ENCODE results near the gene CCDC192. TPM values are rescaled to one million over a fixed set of nuclear protein-coding genes. Genes with fewer than 3 reads are reported as not detected.

The CCDC192 gene
- polyA plus RNA-seq, 1 donor from 2014 or later = not detected

DNA sequence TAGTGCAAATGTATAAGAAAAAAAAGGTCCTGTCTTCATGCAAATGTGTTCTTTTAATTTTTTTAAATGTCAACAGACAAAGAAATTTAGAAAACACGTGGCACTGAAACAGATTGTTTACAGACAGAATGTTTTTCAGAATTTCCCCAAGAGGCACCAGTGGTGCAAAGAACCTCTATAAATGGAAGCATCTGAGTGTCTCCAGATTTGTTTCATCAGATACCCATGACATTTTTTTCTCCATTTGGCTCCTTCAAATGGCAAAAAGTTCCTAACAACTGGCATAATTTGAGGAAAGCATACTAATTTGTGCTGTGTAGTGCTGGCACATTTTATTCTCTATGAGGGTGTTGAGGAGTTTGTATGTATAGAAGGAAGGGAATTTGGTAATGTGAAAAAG lies 15.0 kb downstream of the CCDC192 start:
- H3K4me3 ChIP-seq (ENCODE audit: low read length) = no peak overlapping the region
- no peaks in the 10 kb centered on the region for H3K36me3 ChIP-seq (ENCODE audit: insufficient read depth, low read length)
- H3F3A ChIP-seq (ENCODE audit: insufficient read depth, low read length, poor library complexity, severe bottlenecking) = no peaks in the 10 kb centered on the region
- H3K9me2 ChIP-seq (ENCODE audit: insufficient read depth, low read length) = no peaks in the 10 kb centered on the region
- H3K27ac ChIP-seq (ENCODE audit: low read length) = no peak overlapping the region
- no peaks in the 10 kb centered on the region for H3K79me2 ChIP-seq (replicated peaks; ENCODE audit: insufficient read depth, low read length)
- H3K9me3 ChIP-seq (ENCODE audit: low read length) = peaks cover 6% of the 10 kb centered on the region
- H2AFZ ChIP-seq (ENCODE audit: low read depth, low read length) = no peak overlapping the region
- no peaks in the 10 kb centered on the region for H4K20me1 ChIP-seq (ENCODE audit: insufficient read depth)
- TF ChIP-seq TAF1 (IDR thresholded peaks at IDR 0.05; ENCODE audit: low read depth) (no peak), SMC3 (conservative IDR thresholded peaks at IDR 0.05; ENCODE audit: poor library complexity) (no peak), RAD21 (conservative IDR thresholded peaks at IDR 0.05) (no peak), MXI1 (conservative IDR thresholded peaks at IDR 0.05; ENCODE audit: poor library complexity, severe bottlenecking) (no peak)
- H3K9ac ChIP-seq (ENCODE audit: low read length) = no peak overlapping the region
- no peak overlapping the region for H3K4me2 ChIP-seq (ENCODE audit: low read length)
- no peaks in the 10 kb centered on the region for H3K27me3 ChIP-seq (ENCODE audit: insufficient read depth, low read depth, low read length)

- Histone ChIP-seq H3F3A (ENCODE audit: insufficient read depth, low read length, poor library complexity, severe bottlenecking) (no peaks in the 10 kb centered on the region), H4K20me1 (ENCODE audit: insufficient read depth) (no peaks in the 10 kb centered on the region), H3K4me2 (ENCODE audit: low read length) (no peak overlapping the region), H3K4me3 (ENCODE audit: low read length) (no peak overlapping the region), H2AFZ (ENCODE audit: low read depth, low read length) (no peak overlapping the region), H3K9me2 (ENCODE audit: insufficient read depth, low read length) (no peaks in the 10 kb centered on the region), H3K79me2 (replicated peaks; ENCODE audit: insufficient read depth, low read length) (no peaks in the 10 kb centered on the region), H3K27me3 (ENCODE audit: insufficient read depth, low read depth, low read length) (no peaks in the 10 kb centered on the region), H3K27ac (ENCODE audit: low read length) (no peak overlapping the region), H3K9ac (ENCODE audit: low read length) (no peak overlapping the region), H3K9me3 (ENCODE audit: low read length) (peaks cover 6% of the 10 kb centered on the region), H3K36me3 (ENCODE audit: insufficient read depth, low read length) (no peaks in the 10 kb centered on the region)
- TF ChIP-seq POLR2AphosphoS5 (IDR thresholded peaks at IDR 0.05) (no peak), MXI1 (conservative IDR thresholded peaks at IDR 0.05; ENCODE audit: poor library complexity, severe bottlenecking) (no peak), TAF1 (IDR thresholded peaks at IDR 0.05; ENCODE audit: low read depth) (no peak), EP300 (conservative IDR thresholded peaks at IDR 0.05; ENCODE audit: poor library complexity, severe bottlenecking) (no peak), EZH2 (IDR thresholded peaks at IDR 0.05; ENCODE audit: borderline replicate concordance, insufficient read depth, low read length, poor library complexity, severe bottlenecking) (no peak), RAD21 (conservative IDR thresholded peaks at IDR 0.05) (no peak), REST (IDR thresholded peaks at IDR 0.05; ENCODE audit: borderline replicate concordance) (no peak), SMC3 (conservative IDR thresholded peaks at IDR 0.05; ENCODE audit: poor library complexity) (no peak)
- TF ChIP-seq, protein P1, sequence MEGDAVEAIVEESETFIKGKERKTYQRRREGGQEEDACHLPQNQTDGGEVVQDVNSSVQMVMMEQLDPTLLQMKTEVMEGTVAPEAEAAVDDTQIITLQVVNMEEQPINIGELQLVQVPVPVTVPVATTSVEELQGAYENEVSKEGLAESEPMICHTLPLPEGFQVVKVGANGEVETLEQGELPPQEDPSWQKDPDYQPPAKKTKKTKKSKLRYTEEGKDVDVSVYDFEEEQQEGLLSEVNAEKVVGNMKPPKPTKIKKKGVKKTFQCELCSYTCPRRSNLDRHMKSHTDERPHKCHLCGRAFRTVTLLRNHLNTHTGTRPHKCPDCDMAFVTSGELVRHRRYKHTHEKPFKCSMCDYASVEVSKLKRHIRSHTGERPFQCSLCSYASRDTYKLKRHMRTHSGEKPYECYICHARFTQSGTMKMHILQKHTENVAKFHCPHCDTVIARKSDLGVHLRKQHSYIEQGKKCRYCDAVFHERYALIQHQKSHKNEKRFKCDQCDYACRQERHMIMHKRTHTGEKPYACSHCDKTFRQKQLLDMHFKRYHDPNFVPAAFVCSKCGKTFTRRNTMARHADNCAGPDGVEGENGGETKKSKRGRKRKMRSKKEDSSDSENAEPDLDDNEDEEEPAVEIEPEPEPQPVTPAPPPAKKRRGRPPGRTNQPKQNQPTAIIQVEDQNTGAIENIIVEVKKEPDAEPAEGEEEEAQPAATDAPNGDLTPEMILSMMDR (IDR thresholded peaks at IDR 0.05; ENCODE audit: poor library complexity, severe bottlenecking) = no peak
Measured at GRCh38 chr5:127723571-127723970, 20.4 kb downstream of the CCDC192 start.

All from neural cell (in vitro differentiated cells).